ENCODE results near the gene BMAL2.
A peak's percentile ranks its signal among the peaks of the same experiment; 100 is the strongest.

Gene BMAL2, protein sequence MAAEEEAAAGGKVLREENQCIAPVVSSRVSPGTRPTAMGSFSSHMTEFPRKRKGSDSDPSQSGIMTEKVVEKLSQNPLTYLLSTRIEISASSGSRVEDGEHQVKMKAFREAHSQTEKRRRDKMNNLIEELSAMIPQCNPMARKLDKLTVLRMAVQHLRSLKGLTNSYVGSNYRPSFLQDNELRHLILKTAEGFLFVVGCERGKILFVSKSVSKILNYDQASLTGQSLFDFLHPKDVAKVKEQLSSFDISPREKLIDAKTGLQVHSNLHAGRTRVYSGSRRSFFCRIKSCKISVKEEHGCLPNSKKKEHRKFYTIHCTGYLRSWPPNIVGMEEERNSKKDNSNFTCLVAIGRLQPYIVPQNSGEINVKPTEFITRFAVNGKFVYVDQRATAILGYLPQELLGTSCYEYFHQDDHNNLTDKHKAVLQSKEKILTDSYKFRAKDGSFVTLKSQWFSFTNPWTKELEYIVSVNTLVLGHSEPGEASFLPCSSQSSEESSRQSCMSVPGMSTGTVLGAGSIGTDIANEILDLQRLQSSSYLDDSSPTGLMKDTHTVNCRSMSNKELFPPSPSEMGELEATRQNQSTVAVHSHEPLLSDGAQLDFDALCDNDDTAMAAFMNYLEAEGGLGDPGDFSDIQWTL

DNA sequence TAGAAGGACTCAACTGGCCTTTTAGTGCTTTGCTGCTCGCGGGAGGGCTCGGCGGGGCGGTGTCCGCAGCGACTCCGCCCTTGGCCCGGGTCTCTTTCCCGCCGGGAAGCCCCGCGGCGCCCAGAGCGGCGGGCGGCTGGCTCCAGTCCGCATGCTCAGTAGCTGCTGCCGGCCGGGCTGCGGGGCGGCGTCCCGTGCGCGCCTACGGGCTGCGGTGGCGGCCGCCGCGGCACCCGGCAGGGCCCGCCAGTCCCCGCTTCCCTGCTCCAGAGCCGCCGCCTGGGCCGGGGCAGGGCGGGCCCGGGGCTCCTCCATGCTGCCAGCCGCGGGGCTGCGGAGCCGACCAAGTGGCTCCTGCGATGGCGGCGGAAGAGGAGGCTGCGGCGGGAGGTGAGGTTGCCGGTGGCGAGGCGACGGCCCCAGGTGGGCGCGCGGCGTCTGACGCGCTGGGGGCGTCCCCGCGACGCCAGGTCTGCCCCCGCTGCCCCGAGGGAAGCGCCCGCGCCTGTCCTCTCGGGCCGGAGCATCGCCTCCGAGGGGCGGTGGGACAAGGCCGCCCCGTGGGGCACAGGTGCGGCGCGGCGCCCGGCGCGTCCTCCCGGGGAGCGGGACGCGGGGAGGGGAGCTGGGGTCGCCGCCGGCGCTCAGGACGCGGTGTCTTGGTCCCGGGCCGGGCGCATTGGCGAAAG is at the start of gene BMAL2:
Gene BMAL2 (plus strand): TSS at position 123 of the 689 bp plus-strand sequence. CDS start 237 bp downstream, at position 360.
- peak; percentile 66 for DNase-seq

- DNase-seq, result no peak
These were observed 48.6 kb upstream of the BMAL2 start for GRCh38 chr12:27284021-27284420.

DNA sequence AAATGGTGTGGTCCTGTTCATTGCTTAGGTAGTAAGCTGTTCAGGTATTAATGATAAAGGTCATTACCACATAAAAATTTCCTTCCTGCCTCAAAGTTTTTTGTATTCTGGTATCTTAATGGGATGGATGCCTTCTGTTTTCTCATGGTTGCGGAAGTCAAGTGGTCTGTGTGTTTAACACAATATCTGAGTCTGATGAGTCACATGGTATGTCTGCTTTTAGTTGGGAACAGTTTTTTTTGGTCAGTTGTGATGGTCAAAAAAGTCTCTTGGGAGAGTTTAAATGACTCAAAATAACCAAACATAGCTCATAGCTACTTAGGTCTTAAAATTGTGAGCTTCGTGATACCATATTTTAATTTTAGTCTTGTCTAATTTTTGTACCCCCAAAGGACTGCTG is 47.9 kb upstream of the BMAL2 start:
- DNase-seq, result no peak

GRCh38 chr12:27285403-27285802 is 47.2 kb upstream of the BMAL2 start:
- no peak for DNase-seq

DNA sequence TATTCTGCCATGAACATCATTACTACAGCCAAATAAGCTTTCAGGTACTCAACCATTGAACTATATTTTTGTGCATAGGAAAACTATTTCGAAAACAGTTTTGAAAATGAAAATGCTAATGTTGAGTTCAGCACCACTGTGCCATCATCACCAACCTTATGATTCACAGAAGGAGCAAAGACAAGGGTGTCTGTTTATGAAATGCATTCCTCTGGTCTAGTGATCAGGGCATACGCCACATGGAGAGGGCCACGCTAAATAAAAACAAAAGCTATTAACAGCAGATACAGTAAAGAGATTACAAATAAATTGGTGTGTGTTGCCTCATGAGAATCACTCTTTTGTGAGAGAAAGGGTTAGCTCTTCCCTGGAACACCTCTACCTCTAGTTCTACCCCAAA is 43.2 kb upstream of the BMAL2 start:
- no peak for DNase-seq

DNA sequence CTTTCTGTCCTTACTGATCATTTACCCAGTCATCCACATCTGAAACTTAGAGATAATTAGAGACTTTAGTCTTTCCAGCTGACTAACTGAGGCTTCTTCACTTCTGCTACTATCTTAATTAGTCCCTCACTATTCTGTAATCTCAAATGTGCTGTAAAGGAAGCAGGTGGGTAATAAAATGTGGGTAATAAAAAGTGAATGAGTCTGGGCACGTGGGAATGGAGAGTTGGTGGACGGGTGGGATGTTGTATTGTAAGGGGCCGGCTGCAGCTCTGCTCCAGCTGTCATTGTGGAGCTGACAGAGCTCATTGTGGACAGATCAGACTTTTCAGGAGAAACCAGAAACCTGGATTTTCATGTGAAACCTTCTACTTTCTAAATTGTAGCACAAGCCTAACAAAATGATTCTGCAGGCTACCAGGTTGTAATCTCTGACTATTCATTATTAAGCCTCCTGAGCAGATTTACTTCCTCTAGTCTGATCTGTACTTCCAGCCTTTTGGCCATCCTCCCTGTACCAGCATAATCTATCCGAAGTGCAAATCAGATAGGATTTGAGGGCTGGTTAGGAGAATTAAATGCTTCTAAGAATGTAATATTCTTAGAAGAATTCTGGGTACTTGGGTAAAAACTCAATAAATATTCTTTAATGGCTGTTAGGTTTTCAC is 42.0 kb upstream of the BMAL2 start:
- DNase-seq, result peak; percentile 30

DNA sequence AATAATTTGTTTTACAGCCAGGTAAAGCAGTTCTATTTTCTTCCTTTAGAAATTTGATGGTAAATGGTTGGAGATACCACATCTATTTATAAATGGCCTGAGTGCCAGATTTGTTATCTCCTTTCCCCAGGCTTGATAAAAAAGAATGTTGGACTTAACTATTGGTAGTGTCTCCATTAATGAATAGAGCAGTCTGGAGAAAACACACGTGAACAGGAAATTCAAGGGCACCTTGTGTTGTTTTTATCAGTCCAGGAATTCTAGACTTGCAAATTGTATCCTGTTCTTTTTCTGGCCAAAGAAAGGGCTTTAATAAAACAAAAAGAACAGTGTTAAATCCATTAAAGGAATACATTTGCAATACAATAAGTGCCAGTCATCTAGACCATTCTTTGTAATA is 40.8 kb upstream of the BMAL2 start:
- no peak for DNase-seq

GRCh38 chr12:27292718-27293117 is 39.9 kb upstream of the BMAL2 start:
- no peak for DNase-seq

- no peak for DNase-seq
These were observed 39.2 kb upstream of the BMAL2 start for GRCh38 chr12:27293463-27293862.

DNA sequence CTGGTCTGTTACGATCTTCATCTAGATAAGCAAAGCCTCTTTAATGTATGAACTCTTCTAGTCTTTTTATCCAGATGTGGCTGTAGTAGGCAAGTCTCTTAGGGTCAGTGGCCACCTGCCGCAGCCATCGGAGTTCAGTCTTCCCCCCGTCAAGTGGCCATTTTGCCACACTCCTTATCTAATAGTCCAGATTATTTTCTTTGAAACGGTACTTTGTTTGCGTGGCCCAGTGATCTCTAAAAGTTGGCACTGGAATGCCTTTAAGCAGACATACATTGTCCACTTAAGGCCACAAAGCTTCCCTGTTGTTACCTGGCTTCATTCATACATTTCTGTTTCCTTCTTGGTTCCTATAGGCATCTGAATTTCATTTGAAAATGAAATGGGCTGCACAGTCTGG is 36.0 kb upstream of the BMAL2 start:
- DNase-seq, result no peak

GRCh38 chr12:27297566-27297965 is 35.1 kb upstream of the BMAL2 start:
- no peak for DNase-seq

GRCh38 chr12:27299102-27299501 is 33.5 kb upstream of the BMAL2 start:
- no peak for DNase-seq

- no peak for DNase-seq
These were observed 32.4 kb upstream of the BMAL2 start for GRCh38 chr12:27300226-27300625.

DNA sequence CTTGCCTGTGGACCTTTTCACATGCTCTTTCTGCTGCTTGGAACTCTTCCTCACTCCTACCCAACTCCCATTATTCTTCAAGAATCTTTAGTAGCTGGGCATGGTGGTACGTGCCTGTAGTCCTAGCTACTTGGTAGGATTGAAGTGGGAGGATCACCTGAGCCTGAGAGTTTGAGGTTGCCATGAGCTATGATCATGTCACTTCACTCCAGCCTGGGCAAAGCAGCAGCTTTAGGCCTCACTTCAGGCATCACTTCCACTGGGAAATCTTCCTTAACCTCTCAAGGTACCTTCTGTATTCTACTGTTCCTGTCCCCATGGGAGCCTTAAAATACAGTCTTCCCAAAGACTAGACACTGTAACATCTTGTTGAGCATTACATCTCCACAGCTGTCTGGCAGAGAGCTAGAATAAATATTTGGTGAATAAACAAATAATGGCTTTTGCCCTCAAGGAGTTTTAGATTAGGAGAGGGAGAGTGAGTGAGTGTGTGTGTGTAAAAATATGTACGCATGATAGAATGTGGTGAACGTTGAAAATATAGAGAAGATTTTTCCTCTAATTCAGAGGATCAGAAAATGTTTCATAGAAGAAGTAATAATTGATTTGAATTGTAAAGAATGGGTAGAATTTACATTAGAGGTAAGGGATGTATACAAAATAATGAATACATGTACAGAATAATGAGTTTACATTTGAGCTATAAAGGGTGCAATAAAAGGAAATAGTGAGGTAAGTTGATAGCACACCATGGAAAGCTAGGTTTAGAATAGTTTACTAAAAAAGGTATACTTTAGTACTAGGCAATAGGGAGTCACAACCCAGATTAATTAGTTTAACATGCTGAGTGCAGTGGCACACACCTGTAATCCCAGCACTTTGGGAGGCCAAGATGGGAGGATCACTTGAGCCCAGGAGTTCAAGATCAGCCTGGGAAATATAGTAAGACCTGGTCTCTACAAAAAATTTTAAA is 29.2 kb upstream of the BMAL2 start:
- DNase-seq, result no peak

DNA sequence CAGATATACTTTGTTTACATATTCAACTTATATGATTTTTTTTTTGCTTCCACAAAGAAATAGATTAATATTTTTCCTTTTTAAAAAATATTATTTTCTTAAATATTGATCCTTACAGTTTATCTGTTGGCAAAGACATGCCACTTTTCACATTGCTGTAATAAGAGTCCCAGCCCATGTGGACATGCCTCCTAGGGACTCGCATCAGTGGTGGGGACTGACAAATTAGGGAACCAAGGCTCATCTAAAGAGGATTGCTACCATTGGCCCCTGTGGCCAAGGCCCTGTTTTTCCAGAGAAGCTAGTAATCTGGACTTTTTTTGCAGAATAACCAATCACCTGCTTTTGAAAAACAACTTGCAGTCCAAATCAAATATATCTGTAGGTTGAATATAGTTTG is 27.8 kb upstream of the BMAL2 start:
- no peak for DNase-seq

GRCh38 chr12:27305673-27306456 is 26.8 kb upstream of the BMAL2 start:
- peak; percentile 39 for DNase-seq

GRCh38 chr12:27309293-27309994 is 23.2 kb upstream of the BMAL2 start:
- DNase-seq, result no peak

DNA sequence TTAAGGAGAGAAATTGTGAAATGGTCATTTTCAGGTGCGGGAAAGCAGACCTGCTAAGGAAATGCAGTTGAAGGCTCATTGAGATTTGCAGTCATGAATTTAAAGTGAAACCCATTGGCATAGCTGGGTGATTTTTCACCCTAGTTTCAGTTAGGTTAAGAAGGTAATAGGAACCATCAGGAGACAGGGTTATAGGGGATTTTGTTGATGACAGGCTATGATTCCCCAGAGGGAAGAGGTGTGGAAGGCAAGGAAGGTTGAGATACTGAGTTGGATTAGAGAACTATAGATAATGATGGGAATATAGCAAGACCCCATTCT is 22.7 kb upstream of the BMAL2 start:
- DNase-seq, result no peak

- no peak for DNase-seq
These were observed 15.7 kb upstream of the BMAL2 start for GRCh38 chr12:27316947-27317346.

- DNase-seq, result no peak
These were observed 13.2 kb upstream of the BMAL2 start for GRCh38 chr12:27319409-27319808.

GRCh38 chr12:27319848-27320247 is 12.8 kb upstream of the BMAL2 start:
- no peak for DNase-seq
